ENCODE measurements around the gene CDC40. TPM values are rescaled to one million over a fixed set of nuclear protein-coding genes. Genes with fewer than 3 reads are reported as not detected.
A peak's percentile ranks its signal among the peaks of the same experiment; 100 is the strongest.
"Not testable (repeated sequence)": the region's sequence is repeated elsewhere in the genome, so short reads cannot be mapped to it uniquely, and the experiment has no call there.

The CDC40 gene
- total RNA-seq, 2 experiments from 2014 or later, result 25.5 to 26.0 TPM

GRCh38 chr6:110233770-110234374 lies 53.6 kb downstream of the CDC40 start:
- ATAC-seq (peak; percentile 96), DNase-seq (peak; percentile 3)
- ChIA-PET POLR2A (no interaction called here), CTCF (interaction anchor here (0.7 to 1.5 kb wide), 2 partner anchors 10 to 194 kb away, joined by 3 read pairs; no protein-coding TSS in a partner anchor)
- H3K4me3 Mint-ChIP-seq, result no peak overlapping the region
- no peaks in the 10 kb centered on the region for H3K27me3 Mint-ChIP-seq
- TF ChIP-seq, protein P1, sequence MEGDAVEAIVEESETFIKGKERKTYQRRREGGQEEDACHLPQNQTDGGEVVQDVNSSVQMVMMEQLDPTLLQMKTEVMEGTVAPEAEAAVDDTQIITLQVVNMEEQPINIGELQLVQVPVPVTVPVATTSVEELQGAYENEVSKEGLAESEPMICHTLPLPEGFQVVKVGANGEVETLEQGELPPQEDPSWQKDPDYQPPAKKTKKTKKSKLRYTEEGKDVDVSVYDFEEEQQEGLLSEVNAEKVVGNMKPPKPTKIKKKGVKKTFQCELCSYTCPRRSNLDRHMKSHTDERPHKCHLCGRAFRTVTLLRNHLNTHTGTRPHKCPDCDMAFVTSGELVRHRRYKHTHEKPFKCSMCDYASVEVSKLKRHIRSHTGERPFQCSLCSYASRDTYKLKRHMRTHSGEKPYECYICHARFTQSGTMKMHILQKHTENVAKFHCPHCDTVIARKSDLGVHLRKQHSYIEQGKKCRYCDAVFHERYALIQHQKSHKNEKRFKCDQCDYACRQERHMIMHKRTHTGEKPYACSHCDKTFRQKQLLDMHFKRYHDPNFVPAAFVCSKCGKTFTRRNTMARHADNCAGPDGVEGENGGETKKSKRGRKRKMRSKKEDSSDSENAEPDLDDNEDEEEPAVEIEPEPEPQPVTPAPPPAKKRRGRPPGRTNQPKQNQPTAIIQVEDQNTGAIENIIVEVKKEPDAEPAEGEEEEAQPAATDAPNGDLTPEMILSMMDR (IDR thresholded peaks at IDR 0.05), result no peak
- peaks cover 17% of the 10 kb centered on the region for H3K4me1 Mint-ChIP-seq (ENCODE audit: low read depth)
- intact Hi-C loops (cut with micrococcal nuclease), result no loop called here
- no peaks in the 10 kb centered on the region for H3K9me3 Mint-ChIP-seq
- peaks cover 20% of the 10 kb centered on the region for H3K36me3 Mint-ChIP-seq (ENCODE audit: low read depth)
- H3K27ac Mint-ChIP-seq, result no peak overlapping the region

GRCh38 chr6:110236007-110236406 lies 55.8 kb downstream of the CDC40 start:
- H3K4me3 Mint-ChIP-seq; H3K9me3 Mint-ChIP-seq; H3K27ac Mint-ChIP-seq; H3K27me3 Mint-ChIP-seq; intact Hi-C loops (cut with micrococcal nuclease); DNase-seq; ATAC-seq; POLR2A ChIA-PET: not testable (repeated sequence)
- peaks cover 17% of the 10 kb centered on the region for H3K4me1 Mint-ChIP-seq (ENCODE audit: low read depth)
- CTCF ChIA-PET, result interaction anchor here (1.0 kb wide), 1 partner anchor 14 kb away, joined by 3 read pairs; no protein-coding TSS in a partner anchor
- H3K36me3 Mint-ChIP-seq (ENCODE audit: low read depth), result peaks cover 12% of the 10 kb centered on the region

DNA sequence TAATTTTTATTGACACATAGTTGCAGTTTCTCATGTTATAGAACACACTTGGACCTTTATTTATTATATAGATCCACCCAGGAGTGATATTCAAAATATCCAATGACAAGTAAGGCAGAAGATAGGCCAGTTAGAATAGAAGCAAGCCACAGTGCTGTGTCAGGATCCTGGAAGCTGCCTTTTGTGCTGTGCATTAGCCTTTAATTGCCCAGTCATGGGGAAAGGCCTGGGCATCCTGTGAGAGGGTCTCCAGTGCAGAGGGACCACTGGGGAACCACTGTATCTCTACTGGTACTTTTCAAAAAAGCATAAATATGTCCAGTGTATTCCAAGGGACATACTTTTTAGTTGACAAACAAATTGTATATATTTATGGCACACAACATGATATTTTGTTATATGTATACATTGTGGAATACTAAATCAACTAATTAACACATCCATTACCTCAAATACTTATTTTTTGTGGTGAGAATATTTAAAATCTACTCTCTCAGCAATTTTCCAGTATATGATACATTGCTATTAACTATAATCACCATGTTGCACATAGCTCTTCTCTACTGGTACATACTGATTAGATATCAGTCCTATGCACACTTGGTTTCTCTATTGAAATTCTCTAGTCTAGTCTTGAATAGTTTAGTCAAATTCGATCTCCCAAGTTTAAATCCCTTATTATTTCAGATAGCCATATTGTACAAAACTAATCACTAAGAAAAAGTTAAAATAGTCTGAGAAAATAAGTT lies 59.5 kb downstream of the CDC40 start:
- H3K36me3 Mint-ChIP-seq (ENCODE audit: low read depth), result peaks cover 14% of the 10 kb centered on the region
- no peaks in the 10 kb centered on the region for H3K9me3 Mint-ChIP-seq
- H3K27ac Mint-ChIP-seq, result no peak overlapping the region
- ATAC-seq (no peak), DNase-seq (no peak)
- TF ChIP-seq, protein P1 (IDR thresholded peaks at IDR 0.05), result no peak
- no peak overlapping the region for H3K4me3 Mint-ChIP-seq
- ChIA-PET CTCF (no interaction called here), POLR2A (no interaction called here)
- peaks cover 2% of the 10 kb centered on the region for H3K4me1 Mint-ChIP-seq (ENCODE audit: low read depth)
- intact Hi-C loops (cut with micrococcal nuclease), result no loop called here
- H3K27me3 Mint-ChIP-seq, result no peaks in the 10 kb centered on the region

- H3K27me3 Mint-ChIP-seq; H3K4me1 Mint-ChIP-seq (ENCODE audit: low read depth); H3K4me3 Mint-ChIP-seq; DNase-seq; intact Hi-C loops (cut with micrococcal nuclease); H3K27ac Mint-ChIP-seq; CTCF ChIA-PET; POLR2A ChIA-PET; H3K36me3 Mint-ChIP-seq (ENCODE audit: low read depth); H3K9me3 Mint-ChIP-seq; ATAC-seq: not testable (repeated sequence)
Observed at GRCh38 chr6:110244621-110245020, 64.4 kb downstream of the CDC40 start.

DNA sequence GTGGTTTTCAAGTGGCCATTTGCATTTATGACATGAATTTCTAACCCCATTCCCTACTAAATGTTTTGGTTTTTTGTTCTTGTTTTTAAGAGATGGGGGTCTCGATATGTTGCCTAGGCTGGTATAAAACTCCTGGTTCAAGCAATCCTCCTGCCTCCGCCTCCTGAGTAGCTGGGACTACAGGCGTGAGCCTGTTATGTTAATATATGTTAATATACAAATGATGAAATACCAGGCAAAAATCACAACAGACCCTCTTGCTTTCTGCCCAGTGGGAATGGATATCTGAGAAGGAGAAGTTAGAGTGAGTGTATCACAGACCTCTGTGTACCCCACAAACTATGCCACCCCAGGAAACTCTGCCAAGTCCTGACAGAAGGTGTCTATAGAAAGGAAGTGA lies 66.2 kb downstream of the CDC40 start:
- POLR2A ChIA-PET, result no interaction called here
- DNase-seq (no peak), ATAC-seq (no peak)
- H3K4me3 Mint-ChIP-seq, result no peak overlapping the region
- intact Hi-C loops (cut with micrococcal nuclease), result no loop called here
- no peaks in the 10 kb centered on the region for H3K27me3 Mint-ChIP-seq
- H3K9me3 Mint-ChIP-seq, result no peaks in the 10 kb centered on the region
- CTCF ChIA-PET, result interaction anchor here (0.7 kb wide), 1 partner anchor 207 kb away, joined by 3 read pairs; no protein-coding TSS in a partner anchor
- TF ChIP-seq, protein P1 (IDR thresholded peaks at IDR 0.05), result no peak
- peaks cover 2% of the 10 kb centered on the region for H3K36me3 Mint-ChIP-seq (ENCODE audit: low read depth)
- H3K4me1 Mint-ChIP-seq (ENCODE audit: low read depth), result no peaks in the 10 kb centered on the region
- H3K27ac Mint-ChIP-seq, result no peak overlapping the region

All from activated CD8-positive, alpha-beta T cell treated with anti-CD3 and anti-CD28 coated beads for 36 hours (primary cell).